Fibroblast of the aortic adventitia (primary cell): ENCODE results near the gene DLG5. TPM values are rescaled to one million over a fixed set of nuclear protein-coding genes. Genes with fewer than 3 reads are reported as not detected.

Experiments
- DNase-seq: peaks from one replicate; pipeline ENCODE4 v3.0.0-alpha.2; 2010; ENCODE audit warnings: low read depth
- H3K4me3 ChIP-seq: 2 replicates; pipeline ENCODE4 v1.5.1; 2011; ENCODE audit warnings: low read depth, mild to moderate bottlenecking, control low read depth, low read length, moderate library complexity
- total RNA-seq: library from RNA; depleted of rRNA; stranded (reverse); fragments of >200 nt; gene quantifications from 2 replicates; pipeline ENCODE4 v1.2.3, GENCODE V29; 2012; ENCODE audit warnings: low replicate concordance
- TF ChIP-seq, protein P1 (sequence below): IDR thresholded peaks from 2 replicates; pipeline ENCODE4 v1.5.1; 2011; ENCODE audit warnings: mild to moderate bottlenecking, low read length, control low read depth, inconsistent platforms; ENCODE audit not compliant: insufficient read depth

Gene DLG5
- total RNA-seq, 1 donor, result 42.7 TPM

DNA sequence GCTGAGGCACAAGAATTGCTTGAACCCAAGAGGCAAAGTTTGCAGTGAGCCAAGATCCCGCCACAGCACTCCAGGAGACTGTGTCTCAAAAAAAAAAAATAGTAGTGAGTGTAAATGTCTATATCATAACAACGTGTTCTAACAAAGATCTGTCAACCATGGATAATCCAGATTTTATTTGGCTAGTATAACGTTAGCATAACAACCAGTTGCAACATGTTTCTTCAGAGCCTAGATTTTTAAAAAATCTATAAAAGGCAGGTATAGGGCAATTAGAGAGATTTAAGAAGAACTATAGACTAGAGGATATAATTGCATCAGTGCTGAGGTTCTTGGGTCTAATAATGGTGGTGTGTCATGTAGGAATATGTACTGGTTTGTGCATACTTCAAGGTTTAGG is 30.5 kb downstream of the DLG5 start:
- no peak overlapping the region for H3K4me3 ChIP-seq
- TF ChIP-seq, protein P1, sequence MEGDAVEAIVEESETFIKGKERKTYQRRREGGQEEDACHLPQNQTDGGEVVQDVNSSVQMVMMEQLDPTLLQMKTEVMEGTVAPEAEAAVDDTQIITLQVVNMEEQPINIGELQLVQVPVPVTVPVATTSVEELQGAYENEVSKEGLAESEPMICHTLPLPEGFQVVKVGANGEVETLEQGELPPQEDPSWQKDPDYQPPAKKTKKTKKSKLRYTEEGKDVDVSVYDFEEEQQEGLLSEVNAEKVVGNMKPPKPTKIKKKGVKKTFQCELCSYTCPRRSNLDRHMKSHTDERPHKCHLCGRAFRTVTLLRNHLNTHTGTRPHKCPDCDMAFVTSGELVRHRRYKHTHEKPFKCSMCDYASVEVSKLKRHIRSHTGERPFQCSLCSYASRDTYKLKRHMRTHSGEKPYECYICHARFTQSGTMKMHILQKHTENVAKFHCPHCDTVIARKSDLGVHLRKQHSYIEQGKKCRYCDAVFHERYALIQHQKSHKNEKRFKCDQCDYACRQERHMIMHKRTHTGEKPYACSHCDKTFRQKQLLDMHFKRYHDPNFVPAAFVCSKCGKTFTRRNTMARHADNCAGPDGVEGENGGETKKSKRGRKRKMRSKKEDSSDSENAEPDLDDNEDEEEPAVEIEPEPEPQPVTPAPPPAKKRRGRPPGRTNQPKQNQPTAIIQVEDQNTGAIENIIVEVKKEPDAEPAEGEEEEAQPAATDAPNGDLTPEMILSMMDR, result no peak
- DNase-seq, result no peak

DNA sequence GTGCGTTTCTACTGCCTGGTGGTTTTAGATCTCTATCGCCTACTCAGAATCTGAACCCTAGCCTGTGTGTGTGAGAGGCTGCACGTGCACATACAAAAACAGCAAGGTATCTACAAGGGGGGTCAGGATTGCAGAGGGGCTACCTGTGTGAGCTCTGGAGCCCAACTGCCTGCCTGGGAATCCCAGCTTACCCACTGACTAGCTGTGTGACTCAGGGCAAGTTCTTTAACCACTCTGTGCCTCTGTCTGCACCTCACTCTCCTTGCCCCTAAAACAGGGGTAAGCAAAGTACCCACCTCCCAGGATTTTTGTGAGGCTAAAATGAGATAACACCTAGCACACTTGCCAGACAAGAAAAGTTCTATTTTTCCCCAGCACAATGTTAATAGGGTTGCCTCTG is 32.5 kb downstream of the DLG5 start:
- TF ChIP-seq, protein P1, result no peak
- no peak for DNase-seq
- no peak overlapping the region for H3K4me3 ChIP-seq

DNA sequence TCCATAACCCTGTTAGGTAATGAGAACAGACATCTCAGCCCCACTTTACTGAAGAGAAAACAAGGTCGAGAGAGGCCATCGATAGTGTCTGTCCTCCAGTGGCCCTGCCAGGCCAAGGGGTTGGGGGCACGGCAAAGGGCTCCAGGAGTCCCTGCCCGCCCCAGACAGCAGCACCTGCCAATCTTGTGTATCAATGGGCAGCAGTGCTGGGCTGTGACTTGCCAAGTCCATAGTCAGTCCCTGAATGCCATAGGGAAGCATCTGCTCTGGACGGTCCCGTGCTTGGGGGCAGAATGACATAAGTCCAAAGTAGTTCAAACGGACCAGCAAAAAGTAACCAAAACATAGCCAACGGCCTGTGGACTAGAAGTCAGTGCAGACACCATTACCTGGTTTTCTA is 33.2 kb downstream of the DLG5 start:
- TF ChIP-seq, protein P1, result no peak
- H3K4me3 ChIP-seq, result no peak overlapping the region
- DNase-seq, result no peak

DNA sequence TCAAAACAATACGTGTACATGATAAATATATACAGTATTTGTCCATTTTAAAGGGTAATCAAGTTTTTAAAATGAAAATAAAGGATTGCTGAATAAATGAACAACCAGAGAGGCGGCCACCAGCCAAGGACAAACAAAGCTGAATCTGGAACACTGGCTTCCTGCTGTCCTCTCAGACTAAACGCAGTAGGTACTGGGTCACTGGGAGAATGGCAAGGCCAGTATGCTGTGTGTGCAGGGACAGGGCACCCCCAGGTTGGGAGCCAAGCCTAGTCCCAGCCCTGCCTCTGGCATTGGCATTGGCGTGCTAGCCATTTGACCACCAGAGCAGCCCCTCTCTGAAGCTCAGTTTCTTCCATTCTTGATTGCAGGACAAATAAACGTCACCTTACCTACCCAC is 33.8 kb downstream of the DLG5 start:
- TF ChIP-seq, protein P1, result no peak
- no peak for DNase-seq
- no peak overlapping the region for H3K4me3 ChIP-seq

DNA sequence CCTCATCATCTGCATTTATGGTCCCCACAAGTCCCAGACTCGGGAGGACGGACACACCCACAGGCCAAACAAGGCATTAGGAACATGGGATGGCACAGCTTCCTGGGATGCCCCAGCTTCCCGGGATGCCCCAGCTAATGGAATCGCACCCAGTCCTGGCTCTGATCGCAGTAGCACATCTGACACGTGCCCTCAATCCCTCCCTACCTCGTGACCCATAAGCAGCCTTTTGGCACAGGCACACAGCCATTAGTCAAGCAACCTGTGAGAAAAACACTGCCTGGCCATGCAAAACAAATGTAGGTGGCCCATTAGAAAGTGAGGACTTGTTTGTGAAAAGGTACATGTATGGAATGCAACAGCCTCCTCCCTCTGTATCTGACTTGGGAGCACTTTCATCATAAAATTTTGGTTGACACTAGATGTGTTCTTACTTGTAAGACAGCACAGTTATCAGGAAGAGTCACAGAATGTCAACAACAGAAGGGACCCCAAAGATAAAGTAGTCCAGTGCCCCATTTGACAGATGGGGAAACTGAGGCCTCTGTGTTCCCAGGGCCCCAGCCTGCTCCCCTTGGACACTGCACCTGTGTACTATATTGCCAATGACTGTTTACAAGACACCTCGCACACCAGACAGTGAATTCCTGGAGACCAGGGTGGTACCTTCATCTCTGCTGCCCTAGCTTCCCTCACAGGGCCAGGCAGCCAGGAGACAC is 34.4 kb downstream of the DLG5 start:
- DNase-seq, result no peak
- TF ChIP-seq, protein P1, result no peak
- H3K4me3 ChIP-seq, result no peak overlapping the region

DNA sequence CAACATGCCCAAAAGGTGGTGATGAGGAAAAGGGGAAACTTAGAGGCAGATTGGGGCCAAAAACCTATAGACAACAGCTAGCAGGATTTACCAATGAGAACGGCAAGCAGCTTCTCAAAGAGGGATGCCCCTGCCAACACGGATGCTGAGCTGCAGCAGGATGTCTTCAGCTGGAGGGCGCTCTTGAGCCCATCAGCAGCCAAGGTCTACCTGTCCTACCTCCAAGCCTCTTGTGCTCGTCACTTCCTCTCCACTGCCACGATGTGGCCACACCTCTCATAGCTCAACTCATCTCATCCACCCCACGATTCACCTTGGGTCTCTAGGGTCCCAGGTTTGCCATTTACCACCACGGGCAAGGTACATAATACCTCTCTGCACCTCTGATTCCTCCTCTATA is 36.5 kb downstream of the DLG5 start:
- TF ChIP-seq, protein P1, result no peak
- H3K4me3 ChIP-seq, result no peak overlapping the region
- DNase-seq, result no peak
